Activated naive CD4-positive, alpha-beta T cell (primary cell): ENCODE measurements around the gene CRLF2.
A peak's percentile ranks its signal among the peaks of the same experiment; 100 is the strongest.
"Not testable (repeated sequence)": the region's sequence is repeated elsewhere in the genome, so short reads cannot be mapped to it uniquely, and the experiment has no call there.

Experiments
- DNase-seq, 4 experiments: peaks; one replicate each; lab custom pipeline; 2025; lab: John Stamatoyannopoulos, UW

CRLF2 gene

GRCh38 chrX:1212532-1212931, at the start of gene CRLF2:
Gene CRLF2 (minus strand): TSS chrX:1212649. CDS start chrX:1212634, 15 bp downstream.
- no peak for DNase-seq

GRCh38 chrX:1261771-1262170, 49.3 kb upstream of the CRLF2 start:
- DNase-seq = not testable (repeated sequence)

- DNase-seq = no peak
Observed at GRCh38 chrX:1261285-1261684, 48.8 kb upstream of the CRLF2 start.

- DNase-seq = no peak
Observed at GRCh38 chrX:1252861-1253260, 40.4 kb upstream of the CRLF2 start.

GRCh38 chrX:1249101-1249887, 36.8 kb upstream of the CRLF2 start:
- no peak for DNase-seq

GRCh38 chrX:1248331-1249061, 36.0 kb upstream of the CRLF2 start:
- peak in 1 of 4 experiments; percentile 14 for DNase-seq

- peak; percentile 74 to 90 (median 82) for DNase-seq
Observed at GRCh38 chrX:1246816-1247215, 34.4 kb upstream of the CRLF2 start.

GRCh38 chrX:1244164-1245076, 32.0 kb upstream of the CRLF2 start:
- DNase-seq = peak in 1 of 4 experiments; percentile 8

- no peak for DNase-seq
Observed at GRCh38 chrX:1242891-1243402, 30.5 kb upstream of the CRLF2 start.

- not testable (repeated sequence) for DNase-seq
Observed at GRCh38 chrX:1240551-1240950, 28.1 kb upstream of the CRLF2 start.

- no peak for DNase-seq
Observed at GRCh38 chrX:1239681-1240142, 27.3 kb upstream of the CRLF2 start.

- peak in 1 of 4 experiments; percentile 9 for DNase-seq
Observed at GRCh38 chrX:1231850-1232465, 19.5 kb upstream of the CRLF2 start.

GRCh38 chrX:1228101-1228500, 15.7 kb upstream of the CRLF2 start:
- not testable (repeated sequence) for DNase-seq

- no peak for DNase-seq
Observed at GRCh38 chrX:1226249-1226648, 13.8 kb upstream of the CRLF2 start.

- DNase-seq = no peak
Observed at GRCh38 chrX:1224954-1225353, 12.5 kb upstream of the CRLF2 start.

- no peak for DNase-seq
Observed at GRCh38 chrX:1223242-1223600, 10.8 kb upstream of the CRLF2 start.

GRCh38 chrX:1222531-1223241, 10.2 kb upstream of the CRLF2 start:
- DNase-seq = no peak

GRCh38 chrX:1221296-1221845, 8.9 kb upstream of the CRLF2 start:
- no peak for DNase-seq

GRCh38 chrX:1218286-1218685, 5.8 kb upstream of the CRLF2 start:
- no peak for DNase-seq

GRCh38 chrX:1215123-1215823, 2.8 kb upstream of the CRLF2 start:
- DNase-seq = no peak
